ENCODE data around the gene MTURN.
"Not testable (repeated sequence)": the region's sequence is repeated elsewhere in the genome, so short reads cannot be mapped to it uniquely, and the experiment has no call there.

Gene MTURN

DNA sequence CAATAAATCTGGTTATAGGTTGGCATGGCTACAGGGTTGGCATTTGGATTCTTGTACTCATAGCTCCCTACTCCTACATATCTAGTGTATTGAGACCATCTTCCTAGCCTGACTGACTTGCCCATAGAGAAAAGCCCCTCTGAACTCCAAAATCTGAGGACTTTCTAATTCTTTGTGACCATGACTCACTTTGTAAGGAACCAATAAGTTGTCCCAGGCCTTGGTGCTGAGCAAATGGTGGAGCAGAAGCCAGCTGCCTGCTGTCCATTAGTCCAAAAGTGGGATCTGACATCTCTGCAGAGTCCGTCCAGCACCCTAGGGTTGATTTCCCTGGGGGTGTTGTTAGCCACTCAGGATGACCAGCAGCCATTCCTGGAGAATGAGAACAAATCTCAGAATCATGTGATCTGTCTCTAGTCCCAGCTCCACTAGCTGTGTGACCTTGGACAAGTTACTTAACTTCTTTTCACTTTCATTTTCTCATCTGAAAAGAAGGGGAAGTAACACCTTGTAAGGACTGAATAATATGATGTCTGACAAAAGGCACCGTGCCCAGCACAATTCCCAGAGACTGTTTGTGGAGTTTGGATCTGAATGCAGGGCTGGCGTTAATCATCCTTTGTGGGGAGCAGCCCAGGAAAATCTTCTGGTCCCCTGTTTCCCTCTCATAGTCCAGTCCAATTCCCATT is 44.1 kb downstream of the MTURN start:
- no peak for DNase-seq (ENCODE audit: low read depth in 2 of 2)

DNA sequence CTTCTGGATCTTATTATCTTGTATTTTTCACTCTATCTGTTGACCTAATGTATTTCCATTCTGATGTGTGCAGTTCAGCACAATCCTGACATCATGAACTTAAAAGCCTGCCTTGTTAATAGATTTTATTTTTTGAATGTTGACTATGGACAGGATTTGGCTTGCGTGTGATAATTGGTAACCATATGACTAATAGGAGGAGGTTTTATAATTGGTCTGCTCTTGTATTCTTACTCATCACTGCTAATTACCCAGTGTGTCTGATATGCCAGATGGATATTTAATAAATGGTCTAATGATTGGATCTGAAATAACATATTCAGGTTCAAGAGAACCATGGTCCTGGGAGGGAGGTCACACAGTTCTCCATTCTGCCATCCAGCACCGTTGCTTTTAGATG is 45.9 kb downstream of the MTURN start:
- DNase-seq (ENCODE audit: low read depth in 2 of 2) = no peak

DNA sequence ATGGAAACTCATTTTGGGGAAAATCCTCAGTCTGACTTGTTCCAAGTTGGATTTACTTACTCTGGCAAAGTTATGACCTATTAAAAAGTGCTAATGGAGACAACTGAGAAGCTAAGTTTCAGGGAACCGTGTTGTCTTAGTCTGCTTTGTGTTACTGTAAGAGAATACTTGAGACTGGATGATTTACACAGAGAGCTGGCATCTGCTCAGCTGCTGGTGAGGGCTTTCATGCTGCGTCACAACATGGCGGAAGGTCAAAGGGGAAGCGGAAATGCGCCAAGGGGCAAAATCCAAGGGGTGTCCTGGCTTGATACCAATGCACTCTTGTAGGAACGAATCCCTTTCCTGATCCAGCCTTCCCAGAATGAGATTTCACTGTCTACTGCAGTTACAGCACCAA is 46.4 kb downstream of the MTURN start:
- DNase-seq (ENCODE audit: low read depth in 2 of 2) = no peak

DNA sequence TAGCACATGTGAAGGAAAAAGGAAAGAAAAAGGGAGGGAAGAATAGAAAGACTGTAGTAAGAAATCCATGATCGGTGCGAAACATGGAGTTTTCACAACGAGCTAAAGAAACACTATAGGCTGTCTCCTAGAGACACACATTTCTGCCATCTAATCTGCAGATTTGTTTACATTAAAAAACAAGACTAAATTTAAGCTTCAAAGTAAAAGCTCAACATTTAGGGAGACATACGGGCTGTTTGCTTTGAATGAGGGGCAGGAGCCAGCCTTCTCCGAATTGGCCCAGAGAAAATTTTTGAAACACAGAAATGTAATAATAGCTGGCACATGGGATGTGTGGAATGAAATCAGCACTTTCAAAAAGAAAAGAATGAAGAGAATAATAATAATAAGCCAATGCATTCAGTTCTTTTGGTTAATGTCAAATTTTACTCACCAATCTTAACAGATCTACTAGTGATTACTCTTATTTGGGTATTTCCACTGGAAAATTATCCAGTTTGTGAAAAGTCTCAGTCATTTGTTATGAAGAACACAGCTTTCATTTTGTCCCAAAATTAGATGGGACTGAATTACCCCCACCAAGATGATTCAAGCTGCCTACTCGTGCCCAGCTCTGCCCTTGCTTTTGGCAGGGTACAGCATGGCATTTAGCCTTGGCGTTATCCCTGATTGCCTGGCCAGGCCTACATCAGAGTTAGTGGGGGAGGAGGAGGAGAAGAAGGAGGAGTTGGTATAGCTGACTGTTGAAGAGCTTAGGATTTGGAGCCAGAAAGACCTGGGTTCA is 47.1 kb downstream of the MTURN start:
- no peak for DNase-seq (ENCODE audit: low read depth in 2 of 2)

DNA sequence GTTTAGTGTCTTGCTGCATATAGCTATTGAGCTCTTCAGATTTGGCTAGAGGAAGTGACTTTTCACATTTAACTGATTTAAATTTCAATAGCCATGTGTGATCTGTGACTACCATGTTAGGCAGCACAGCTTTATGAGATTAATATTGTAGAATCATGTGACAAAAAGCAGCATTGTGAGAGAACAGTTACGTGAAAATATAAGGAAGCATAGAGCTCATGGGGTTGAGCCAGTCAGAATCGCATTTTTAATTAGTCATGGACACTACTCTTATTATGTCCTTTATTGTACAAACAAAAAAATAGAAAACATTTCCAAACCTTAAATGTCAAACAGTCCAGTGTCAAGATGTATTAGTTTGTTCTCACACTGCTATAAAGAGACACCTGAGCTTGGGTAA is 48.0 kb downstream of the MTURN start:
- DNase-seq (ENCODE audit: low read depth in 2 of 2) = no peak

DNA sequence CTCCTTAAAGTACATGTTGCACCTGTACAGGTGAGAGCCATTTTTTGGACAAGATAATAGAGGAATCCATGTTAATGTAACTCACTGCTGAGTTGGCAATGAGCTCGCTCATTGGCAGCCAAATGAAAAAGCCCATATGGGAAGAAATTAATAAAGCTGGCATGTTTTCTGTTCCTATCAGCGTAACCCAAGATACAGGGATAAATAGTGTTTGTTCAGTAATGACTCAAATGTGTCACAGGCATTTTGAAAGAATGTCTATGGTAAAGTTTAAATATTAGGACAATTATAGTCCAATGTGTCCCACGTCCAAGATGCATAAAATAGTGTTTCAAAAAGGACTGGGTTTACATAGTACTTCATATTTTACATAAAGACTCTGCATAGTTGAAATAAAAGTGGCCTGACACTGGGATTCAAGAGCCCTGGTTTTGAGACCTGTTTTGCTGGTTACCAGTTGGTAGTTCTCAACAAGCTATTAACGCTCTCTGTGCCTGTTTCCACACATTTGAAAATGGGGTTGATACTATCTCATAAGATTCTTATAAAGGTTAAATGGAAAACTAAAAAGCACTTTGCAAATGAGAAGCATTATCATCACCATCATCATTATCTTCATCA is 49.1 kb downstream of the MTURN start:
- DNase-seq (ENCODE audit: low read depth in 2 of 2) = no peak

DNA sequence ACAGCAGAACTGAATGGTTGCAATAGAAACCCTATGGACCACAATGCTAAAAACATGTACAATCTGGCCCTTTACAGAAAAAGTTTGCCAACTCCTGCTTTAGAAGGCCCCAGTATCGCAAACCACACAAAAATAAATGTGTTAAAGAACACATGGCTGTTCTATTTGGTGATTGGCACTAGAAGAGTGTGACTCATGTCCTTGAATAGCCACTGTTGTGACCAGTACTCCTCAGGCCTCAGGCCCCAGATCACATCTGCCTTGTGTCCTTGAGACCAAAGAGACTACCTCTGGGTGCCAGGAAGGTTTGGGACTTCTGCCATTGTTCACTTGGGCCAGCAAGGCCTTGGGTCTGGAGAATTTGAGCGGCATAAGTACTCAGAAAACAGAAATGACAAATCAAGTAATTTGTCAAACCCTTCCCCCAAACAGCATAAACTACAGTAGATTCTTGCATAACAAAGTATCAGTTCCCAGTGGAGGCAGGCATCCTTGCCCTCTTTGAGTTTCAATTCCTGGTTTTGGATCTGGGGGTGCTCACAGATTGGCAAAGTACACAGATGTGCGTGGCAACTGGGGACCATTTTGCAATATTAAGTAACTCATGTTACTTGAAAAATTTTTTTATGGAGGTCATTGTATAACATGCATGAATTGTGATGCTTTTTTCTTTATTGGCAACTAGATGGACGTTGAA is 50.2 kb downstream of the MTURN start:
- no peak for DNase-seq (ENCODE audit: low read depth in 2 of 2)

DNA sequence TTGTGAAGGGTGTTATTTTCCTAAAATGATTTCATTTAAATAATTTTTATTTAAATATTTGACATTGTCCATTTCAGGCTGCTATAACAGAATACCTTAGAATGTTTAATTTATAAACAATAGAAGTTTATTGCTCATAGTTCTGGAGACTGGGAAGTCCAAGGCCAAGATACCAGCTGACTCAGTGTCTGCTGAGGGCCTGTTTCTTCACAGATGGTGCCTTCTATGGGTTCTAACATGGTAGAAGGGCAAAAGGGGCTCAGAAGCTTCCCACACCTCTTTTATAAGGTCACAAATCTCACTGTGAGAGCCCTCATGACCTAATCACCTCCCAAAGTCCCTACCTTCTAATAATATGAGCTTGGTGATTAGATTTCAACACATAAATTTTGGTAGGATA is 50.7 kb downstream of the MTURN start:
- no peak for DNase-seq (ENCODE audit: low read depth in 2 of 2)

DNA sequence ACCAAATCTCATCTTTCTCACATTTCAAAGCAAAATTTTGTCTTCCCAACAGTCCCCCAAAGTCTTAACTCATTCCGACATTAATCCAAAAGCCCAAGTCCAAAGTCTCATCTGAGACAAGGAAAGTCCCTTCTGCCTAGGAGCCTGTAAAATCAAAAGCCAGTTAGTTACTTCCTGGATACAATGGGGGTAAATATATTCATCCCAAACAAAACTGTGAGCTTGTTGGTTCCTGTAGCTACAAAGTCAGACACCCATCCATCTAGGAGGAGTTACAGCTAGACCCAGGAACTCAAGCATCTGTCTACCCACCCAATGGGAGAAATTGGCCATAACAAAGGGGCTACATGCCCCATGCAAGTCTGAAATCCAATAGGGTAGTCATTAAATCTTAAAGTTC is 51.9 kb downstream of the MTURN start:
- DNase-seq (ENCODE audit: low read depth in 2 of 2) = no peak

DNA sequence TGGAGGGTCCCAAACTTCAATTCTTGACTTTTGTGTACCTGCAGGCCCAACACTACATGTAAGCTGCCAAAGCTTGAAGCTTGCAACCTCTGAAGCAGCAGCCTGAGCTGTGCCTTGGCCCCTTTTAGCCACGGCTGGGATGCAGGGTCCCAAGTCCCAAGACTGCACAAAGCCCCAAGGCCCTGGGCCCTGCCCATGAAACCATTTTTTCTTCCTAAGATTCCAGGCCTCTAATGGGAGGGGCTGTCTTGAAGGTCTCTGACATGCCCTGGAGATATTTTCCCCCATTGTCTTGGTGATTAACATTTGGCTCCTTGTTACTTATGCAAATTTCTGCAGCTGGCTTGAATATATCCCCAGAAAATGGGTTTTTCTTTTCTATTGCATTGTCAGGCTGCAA is 52.7 kb downstream of the MTURN start:
- DNase-seq (ENCODE audit: low read depth in 2 of 2) = no peak

DNA sequence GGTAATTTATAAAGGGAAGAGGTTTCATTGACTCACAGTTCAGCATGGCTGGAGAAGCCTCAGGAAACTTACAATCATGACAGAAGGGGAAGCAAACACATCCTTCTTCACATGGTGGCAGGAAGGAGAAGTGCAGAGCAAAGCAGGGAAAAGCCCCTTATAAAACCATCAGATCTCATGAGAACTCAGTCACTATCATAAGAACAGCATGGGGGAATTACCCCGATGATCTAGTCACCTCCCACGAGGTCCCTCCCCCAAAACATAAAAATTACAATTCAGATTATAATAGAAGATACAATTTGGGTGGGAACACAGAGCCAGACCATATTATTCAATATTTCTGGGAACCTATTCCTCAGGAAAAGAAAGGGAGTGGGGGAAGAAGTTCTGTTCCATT is 53.6 kb downstream of the MTURN start:
- DNase-seq (ENCODE audit: low read depth in 2 of 2) = not testable (repeated sequence)

DNA sequence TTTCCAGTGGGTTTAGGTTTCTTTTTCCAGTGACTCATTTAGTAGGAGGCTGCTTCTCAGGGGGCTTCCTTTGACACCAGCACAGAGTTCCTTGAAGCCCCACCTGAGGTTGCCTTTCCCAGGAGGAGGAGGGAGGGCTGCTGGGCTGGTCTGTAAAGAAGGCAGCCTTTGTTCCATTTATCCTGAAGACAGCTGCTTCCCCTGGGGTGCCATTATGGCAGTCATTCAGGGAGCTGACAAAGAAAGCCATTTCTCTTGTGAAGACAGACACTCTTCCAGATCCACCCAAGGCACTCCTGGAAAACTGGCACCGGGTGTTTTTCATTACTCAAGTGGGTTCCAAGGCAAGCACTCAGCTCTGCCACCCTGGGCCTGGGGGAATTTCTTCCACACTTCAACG is 54.0 kb downstream of the MTURN start:
- DNase-seq (ENCODE audit: low read depth in 2 of 2) = no peak

DNA sequence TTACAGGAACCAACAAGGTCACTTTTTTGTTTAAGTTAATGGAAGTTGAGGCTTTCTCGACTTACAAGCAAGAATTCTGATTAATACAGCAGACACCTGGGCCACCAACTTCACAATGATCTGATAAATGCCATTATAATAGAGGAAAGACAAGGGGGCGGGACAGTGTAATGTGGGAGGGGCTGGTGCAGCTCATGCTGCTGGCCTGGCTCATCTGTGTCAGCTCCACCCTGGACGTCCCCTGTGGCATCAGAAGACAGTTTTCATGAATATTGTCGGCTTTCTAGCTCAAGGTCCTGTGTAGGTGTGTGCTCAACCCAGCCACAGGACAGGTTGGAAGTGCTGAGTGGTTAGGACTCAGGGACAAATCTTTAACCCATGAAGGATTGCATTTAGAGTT is 57.0 kb downstream of the MTURN start:
- DNase-seq (ENCODE audit: low read depth in 2 of 2) = no peak

DNA sequence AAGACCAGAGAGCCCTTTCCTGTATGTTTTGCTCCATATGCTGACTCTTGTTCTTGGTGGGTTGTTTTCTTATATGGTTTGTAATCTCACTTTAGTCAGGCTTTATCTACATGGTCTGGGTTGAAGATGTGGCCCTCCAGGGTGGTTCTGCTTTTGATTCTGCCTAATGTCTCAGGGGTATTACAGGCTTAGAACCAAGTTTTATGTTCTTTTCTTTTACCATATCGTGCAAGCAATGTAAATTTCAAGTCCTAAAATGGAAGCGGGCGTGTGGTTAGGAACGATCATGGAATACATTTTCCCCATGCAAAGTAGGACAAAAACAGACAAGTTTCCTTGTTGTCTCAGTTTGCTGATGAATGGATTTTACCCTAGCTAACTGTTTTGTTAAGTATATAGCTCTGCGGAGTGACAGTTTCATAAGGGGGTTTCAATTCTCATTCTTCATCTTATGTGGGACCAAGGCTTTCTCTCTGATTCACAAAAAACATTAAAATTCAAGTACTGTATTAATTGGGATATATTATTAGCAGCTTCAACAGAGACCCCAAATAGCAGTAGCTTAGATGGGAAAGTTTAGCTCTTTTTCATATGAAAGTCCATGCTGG is 58.7 kb downstream of the MTURN start:
- no peak for DNase-seq (ENCODE audit: low read depth in 2 of 2)

DNA sequence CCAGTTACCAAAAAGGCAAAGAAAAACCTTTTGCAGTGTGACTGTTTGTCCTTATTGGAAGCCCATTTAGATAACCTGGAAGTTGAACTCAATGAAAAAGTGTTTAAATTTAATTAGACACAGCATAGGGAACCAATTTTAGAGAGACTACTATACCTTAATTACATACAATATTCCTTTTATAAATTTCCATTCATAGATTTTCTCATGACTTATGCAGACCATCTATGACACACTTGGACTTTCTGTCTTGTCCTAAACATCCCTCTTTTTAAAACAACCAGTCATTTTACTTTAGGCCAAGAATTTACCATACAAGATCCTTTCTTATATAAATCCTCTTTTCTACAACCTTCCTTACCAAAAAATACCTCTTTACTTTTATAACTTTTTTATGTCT is 61.6 kb downstream of the MTURN start:
- DNase-seq (ENCODE audit: low read depth in 2 of 2) = no peak

DNA sequence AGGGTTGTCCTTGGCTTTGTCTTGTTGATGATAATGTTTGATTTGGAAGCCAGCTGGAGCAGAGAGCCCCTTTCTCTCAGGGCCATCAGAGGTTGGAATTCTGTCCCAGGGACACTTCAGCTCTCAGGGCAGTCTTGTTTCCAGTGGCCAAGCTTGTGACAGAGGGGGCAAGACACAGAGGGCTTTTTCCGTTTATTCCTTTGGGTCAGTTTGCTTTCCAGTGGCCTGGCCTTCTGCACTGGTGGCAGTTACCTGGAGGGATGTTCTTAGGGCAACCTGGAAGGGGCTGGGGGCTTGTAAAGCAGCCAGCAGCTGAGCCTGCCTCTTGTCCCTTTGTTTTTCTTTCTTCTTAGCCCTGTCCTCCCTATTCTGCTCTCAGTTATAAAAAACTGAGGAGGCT is 62.7 kb downstream of the MTURN start:
- no peak for DNase-seq (ENCODE audit: low read depth in 2 of 2)

DNA sequence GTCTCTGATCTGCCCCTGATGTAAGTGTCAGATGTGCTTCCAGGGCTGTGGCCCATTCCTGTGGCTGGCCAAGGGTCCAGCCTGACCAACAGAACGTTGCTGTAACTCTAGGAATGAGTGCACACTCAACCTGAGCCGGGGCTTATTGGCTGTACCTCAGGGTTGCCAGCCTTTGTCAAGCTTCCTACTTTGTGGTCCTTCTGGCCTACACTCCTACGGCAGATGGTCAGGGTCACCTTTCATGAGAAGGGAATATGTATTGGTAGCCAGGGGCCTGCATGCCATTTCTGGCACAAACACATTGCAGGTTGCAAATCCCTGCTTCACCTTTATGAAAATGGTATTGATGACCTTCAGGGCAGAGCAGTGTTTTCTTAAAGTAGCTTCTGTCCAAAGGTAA is 64.5 kb downstream of the MTURN start:
- no peak for DNase-seq (ENCODE audit: low read depth in 2 of 2)

DNA sequence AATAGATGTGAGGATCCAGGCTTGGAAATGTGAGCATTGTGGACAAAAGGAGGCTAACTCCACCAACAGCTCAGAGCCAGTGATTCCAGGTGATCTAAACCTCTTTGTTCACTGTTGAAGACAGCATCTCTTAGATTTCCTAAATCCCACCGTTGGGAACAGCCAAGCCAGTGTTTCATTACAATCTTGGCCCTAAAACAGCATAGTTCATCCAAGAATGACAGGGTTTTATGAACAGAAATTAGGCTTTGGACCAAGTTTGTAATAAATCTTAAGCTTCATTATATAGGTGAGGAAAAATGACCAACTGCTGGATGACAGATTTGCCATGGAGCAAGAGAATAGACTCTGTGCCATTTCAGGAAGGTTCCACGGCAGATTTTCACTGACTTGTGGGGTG is 65.8 kb downstream of the MTURN start:
- DNase-seq (ENCODE audit: low read depth in 2 of 2) = no peak

DNA sequence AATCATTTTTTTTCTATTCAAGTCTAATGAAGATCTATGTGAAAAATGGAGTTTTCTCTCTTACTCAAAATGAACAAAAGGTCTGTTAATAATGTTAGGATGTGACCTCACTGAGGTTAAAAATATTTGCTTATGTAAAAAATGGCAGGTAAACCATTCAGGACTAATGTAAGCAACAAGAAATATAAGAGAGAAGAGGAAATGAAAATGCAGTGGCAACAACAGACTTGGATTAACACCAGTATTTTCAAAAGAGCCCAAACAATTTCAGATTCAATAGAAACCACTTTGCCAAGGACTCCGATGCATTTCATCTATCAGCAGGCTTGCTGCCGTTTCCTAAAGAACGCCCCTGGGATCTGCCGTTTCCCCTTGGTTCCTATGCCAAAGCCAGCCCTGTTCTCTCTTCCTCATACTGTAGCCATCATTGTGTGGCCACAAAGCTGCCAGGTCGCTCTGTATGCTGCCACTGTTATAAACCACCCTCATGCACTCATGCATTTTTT is 66.4 kb downstream of the MTURN start:
- DNase-seq (ENCODE audit: low read depth in 2 of 2) = no peak

DNA sequence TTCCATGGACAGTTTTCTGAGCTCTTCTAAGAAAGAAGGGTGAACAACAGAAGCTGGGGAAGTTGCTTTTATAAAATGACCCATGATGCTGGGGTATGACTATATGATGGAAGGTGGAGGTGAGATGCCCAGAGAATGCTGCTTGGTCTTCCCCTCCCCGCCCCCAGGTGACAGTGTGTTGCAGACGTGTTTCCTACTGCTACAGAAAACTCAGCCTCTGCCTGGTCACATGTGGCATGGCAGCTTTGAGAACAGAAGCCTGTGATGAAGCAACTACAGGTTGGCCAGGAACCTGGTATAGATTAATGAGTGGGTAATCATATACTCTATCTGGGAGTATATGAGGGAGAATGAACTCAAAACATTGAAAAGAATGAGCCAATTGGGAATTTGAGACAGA is 67.1 kb downstream of the MTURN start:
- DNase-seq (ENCODE audit: low read depth in 2 of 2) = no peak

DNA sequence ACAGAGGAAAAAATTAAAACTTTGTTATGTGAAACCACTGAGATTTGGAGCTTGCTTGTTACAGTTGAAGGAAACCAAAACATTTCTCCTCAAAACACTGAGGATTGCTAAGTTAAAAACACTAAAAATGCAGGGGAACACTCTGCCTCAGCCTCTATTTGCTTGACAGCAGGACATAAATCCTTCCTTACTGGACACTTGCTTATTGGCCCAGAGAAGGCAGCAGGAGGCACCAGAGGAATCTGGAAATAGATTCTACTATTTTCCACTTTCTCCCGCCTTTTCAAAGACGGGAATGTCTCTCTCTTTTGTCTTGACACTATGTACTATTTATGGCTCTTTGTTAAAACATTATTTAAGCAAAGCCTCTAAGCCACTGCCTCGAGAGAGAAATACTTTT is 67.9 kb downstream of the MTURN start:
- DNase-seq (ENCODE audit: low read depth in 2 of 2) = no peak

DNA sequence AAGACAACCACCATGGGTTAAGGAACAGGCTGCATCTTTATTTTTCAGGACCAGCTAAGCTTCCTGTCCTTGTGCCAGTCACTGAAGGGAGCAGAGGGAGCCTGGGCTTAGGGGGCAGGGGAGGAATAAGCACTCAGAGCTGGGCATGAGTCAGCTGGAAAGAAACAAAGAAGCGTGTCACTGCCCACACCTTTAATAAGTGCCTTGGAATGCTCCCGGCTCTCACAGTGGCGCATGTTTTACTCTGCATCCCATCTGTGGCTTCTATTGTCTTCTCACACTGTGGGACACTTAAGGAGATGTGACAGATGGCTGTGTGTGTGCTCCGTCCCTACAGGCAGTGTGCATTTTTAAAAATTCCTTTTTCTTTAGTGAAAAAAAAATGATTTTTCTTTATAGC is 71.7 kb downstream of the MTURN start:
- DNase-seq (ENCODE audit: low read depth in 2 of 2) = no peak
